HG03460 (cell line): ENCODE results near the gene PSMD6.

Source experiments
- ATAC-seq: cut with Tn5 transposase; IDR thresholded peaks from one replicate; pipeline ENCODE4 v1.9.1; 2021; ENCODE audit not compliant: unreplicated experiment

The PSMD6 gene

GRCh38 chr3:63961891-63962290, 61.4 kb downstream of the PSMD6 start:
- peak; percentile 78 for ATAC-seq
